ENCODE results near the gene TNK2. TPM values are rescaled to one million over a fixed set of nuclear protein-coding genes. Genes with fewer than 3 reads are reported as not detected.
A peak's percentile ranks its signal among the peaks of the same experiment; 100 is the strongest.

The TNK2 gene
- total RNA-seq, 1 donor from 2014 or later = 56.7 TPM

DNA sequence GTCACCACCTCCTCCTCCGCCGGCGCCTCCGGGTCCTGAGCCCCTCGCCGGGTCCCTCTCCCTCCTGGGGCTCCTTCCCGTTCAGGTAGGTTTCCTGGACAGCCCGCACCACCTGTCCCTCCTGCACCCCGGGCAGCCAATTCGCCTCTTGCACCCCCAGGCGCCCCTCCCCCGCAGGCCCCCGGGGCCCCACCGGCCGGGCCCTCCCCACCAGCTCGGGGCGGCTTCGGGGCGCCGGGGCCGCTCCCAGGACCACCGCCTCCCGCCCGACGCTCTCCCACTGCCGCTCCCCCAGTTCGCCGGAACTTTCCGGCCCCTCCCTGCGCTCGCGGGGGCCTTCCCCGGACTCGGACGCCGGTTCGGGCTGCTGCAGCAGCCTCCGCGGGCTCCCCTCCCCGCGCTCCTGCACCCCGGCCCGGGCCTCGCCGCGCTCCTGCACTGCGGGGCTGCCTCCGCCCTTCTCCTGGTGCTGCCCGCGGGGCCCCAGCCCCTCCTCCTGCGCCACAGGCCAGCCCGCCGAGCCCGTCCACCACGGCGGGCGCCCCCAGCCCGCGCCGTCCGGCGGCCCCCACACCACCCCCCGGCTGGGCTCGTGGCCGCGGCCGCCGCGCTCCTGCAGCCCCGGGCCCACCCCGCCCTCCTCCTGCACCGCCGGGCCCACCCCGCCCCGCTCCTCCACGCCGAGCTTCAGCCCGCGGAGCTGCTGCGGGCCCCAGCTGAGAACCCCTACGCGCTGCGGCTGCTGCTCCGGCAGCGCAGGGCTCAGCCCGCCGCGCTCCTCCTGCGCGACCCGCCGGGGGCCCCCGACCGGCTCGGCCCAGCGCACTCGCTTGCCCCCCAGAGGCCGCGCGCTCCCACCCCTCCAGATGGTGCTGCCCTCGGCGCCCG lies 587 bp upstream of the TNK2 start:
- peak overlapping the region; percentile 70 for H3K4me3 ChIP-seq
- peaks cover 53% of the 10 kb centered on the region for H3K4me1 ChIP-seq
- intact Hi-C loops (cut with DNase I) = no loop called here
- no peaks in the 10 kb centered on the region for H3K9me3 ChIP-seq
- H3K27me3 ChIP-seq (ENCODE audit: low read depth) = no peaks in the 10 kb centered on the region
- peak; percentile 4 to 32 for ATAC-seq
- DNase-seq = peak; percentile 58
- H3K36me3 ChIP-seq = no peaks in the 10 kb centered on the region
- TF ChIP-seq, protein P1, sequence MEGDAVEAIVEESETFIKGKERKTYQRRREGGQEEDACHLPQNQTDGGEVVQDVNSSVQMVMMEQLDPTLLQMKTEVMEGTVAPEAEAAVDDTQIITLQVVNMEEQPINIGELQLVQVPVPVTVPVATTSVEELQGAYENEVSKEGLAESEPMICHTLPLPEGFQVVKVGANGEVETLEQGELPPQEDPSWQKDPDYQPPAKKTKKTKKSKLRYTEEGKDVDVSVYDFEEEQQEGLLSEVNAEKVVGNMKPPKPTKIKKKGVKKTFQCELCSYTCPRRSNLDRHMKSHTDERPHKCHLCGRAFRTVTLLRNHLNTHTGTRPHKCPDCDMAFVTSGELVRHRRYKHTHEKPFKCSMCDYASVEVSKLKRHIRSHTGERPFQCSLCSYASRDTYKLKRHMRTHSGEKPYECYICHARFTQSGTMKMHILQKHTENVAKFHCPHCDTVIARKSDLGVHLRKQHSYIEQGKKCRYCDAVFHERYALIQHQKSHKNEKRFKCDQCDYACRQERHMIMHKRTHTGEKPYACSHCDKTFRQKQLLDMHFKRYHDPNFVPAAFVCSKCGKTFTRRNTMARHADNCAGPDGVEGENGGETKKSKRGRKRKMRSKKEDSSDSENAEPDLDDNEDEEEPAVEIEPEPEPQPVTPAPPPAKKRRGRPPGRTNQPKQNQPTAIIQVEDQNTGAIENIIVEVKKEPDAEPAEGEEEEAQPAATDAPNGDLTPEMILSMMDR (IDR thresholded peaks at IDR 0.05) = no peak
- peak overlapping the region; percentile 86 for H3K27ac ChIP-seq

DNA sequence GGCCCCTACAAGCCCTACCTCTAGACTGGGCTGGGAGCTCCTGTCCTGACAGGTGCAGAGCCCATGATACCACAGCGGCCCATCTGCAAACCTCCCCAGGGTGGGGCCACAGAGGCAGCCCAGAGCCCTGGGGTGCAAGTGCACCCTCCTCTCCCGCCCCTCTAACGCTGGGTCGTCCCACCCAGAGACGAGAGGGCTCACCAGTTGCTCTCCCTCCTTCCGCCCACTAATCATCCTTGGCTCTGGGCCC lies 742 bp downstream of the TNK2 start:
- ATAC-seq = peak; percentile 5 to 10
- intact Hi-C loops (cut with DNase I) = no loop called here
- peak overlapping the region; percentile 70 for H3K4me3 ChIP-seq

DNA sequence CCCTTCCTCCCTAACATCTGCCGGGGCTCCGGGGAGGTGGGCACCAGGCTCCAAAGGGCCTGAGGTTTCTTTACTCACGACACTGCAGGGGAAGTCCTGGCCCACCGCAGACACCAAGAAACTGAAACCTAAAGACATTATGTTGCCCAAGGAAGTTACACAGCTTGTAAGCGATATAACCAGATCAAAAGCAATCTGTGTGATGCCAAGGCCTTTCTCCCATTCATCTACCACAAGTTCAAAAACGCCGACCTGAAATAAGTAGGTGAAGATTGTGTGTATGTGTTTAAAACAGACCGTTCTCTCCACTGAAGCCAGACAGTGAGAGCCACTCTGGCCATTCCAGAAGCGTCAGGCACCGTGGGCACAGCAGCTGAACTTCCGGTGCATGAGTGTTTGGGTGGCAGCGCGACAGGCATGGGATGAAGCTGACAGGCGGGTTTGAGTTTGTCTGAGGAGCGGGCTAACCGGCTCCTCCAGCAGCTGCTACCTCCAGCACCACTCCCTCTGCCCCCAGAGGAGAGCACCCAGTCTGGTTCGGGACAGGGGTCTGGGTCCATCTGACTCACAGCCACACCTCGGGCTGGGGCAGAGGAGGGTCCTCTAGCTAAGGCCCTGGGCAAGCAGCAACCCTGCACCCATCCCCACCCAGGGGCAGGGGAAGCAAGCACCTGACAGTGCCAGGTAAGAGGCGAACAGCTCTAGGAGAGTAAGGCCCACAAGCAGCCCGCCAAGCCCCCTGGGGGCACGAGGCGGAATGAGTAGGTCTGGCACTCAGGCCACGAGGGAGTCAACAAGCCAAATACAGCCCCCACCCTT lies 1.3 kb downstream of the TNK2 start:
- TF ChIP-seq, protein P1 (IDR thresholded peaks at IDR 0.05) = no peak
- intact Hi-C loops (cut with DNase I) = no loop called here
- peak; percentile 81 for DNase-seq
- Histone ChIP-seq H3K27me3 (ENCODE audit: low read depth) (no peaks in the 10 kb centered on the region), H3K36me3 (no peaks in the 10 kb centered on the region), H3K4me3 (peak overlapping the region; percentile 70), H3K27ac (peak overlapping the region; percentile 86), H3K9me3 (no peaks in the 10 kb centered on the region), H3K4me1 (peaks cover 70% of the 10 kb centered on the region)
- ATAC-seq = peak; percentile 66 to 71

More for the DNA sequence above, 742 bp downstream of the TNK2 start:
- TF ChIP-seq, protein P1 (IDR thresholded peaks at IDR 0.05) = no peak
- no peaks in the 10 kb centered on the region for H3K27me3 ChIP-seq (ENCODE audit: low read depth)
- peak overlapping the region; percentile 86 for H3K27ac ChIP-seq
- no peaks in the 10 kb centered on the region for H3K9me3 ChIP-seq
- no peaks in the 10 kb centered on the region for H3K36me3 ChIP-seq
- peaks cover 66% of the 10 kb centered on the region for H3K4me1 ChIP-seq
- DNase-seq = no peak

DNA sequence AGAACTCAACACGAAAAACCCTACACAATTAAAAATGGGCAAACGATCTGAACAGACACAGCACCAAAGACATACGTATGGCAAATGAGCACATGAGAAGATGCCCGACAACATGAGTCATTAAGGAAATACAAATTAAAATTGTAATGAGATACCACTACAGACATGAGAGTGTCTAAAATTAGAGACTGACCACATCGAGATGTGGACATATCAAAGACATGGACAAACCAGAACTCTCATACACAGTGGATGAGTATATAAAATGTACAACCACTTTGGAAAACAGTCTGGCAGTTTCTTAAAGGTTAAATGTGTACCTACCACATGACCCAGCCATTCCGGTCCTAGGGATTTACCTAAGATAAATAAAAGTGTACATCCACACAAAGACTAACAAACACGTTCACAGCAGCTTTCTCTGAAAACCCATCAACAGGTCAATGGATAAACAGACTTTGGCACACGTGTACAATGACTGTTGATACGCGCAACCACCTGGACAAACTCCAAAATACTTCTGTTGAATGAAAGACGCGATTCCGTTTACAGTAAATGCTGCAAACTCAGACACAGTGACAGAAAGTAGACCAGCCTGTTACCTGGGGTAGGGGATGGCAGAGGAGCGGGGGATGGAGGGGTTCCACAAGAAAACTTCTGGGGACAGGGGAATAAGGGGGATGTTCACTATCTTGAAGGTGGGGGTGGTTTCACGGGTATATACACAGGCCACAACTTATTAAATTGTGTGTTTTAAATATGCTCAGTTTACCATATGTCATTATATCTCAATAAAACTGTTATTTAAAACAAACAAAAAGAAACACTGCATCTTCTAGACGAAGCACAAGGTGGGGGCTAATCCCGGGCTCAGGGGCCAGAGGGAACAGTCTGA lies 2.1 kb downstream of the TNK2 start:
- intact Hi-C loops (cut with DNase I) = no loop called here
- H3K9me3 ChIP-seq = no peaks in the 10 kb centered on the region
- peak overlapping the region; percentile 86 for H3K27ac ChIP-seq
- TF ChIP-seq, protein P1 (IDR thresholded peaks at IDR 0.05) = no peak
- H3K36me3 ChIP-seq = no peaks in the 10 kb centered on the region
- DNase-seq (no peak), ATAC-seq (no peak)
- H3K4me3 ChIP-seq = peak overlapping the region; percentile 70
- peaks cover 76% of the 10 kb centered on the region for H3K4me1 ChIP-seq
- no peaks in the 10 kb centered on the region for H3K27me3 ChIP-seq (ENCODE audit: low read depth)

DNA sequence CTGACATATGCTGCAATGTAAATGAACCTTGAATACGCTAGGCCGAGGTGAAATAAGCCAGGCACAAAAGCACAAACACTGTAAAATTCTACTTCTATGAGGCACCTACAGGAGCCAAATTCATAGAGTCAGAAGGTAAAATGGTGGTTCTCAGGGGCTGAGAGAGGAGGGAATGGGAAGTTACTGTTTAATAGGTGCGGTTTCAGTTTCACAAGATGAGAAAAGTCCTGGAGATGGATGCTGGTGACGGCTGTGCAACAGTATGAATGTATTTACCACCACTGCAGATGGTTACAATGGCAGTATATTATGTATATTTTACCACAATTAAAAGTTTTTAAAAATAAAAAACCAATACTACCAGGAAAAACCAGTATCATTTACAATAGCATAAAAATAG lies 4.0 kb downstream of the TNK2 start:
- intact Hi-C loops (cut with DNase I) = no loop called here
- H3K27ac ChIP-seq = no peak overlapping the region

More for the DNA sequence above, 4.0 kb downstream of the TNK2 start:
- DNase-seq (no peak), ATAC-seq (no peak)
- TF ChIP-seq, protein P1 (IDR thresholded peaks at IDR 0.05) = no peak
- peaks cover 84% of the 10 kb centered on the region for H3K4me1 ChIP-seq
- H3K4me3 ChIP-seq = no peak overlapping the region
- H3K27me3 ChIP-seq (ENCODE audit: low read depth) = no peaks in the 10 kb centered on the region
- no peaks in the 10 kb centered on the region for H3K36me3 ChIP-seq
- no peaks in the 10 kb centered on the region for H3K9me3 ChIP-seq

Data from lower lobe of right lung (tissue), 2 donors.